Left renal cortex interstitium (tissue), 4 donors: ENCODE data around the gene TSPY8. TPM values are rescaled to one million over a fixed set of nuclear protein-coding genes. Genes with fewer than 3 reads are reported as not detected.
"Not testable (repeated sequence)": the region's sequence is repeated elsewhere in the genome, so short reads cannot be mapped to it uniquely, and the experiment has no call there.

ENCODE experiments used
- DNase-seq, 4 donors: peaks; one replicate each; pipeline ENCODE4 v3.0.0-alpha.2; 2013; ENCODE audit warnings: low read depth in 4 of 4, low spot score in 2 of 4, missing footprints in 1 of 4
- polyA plus RNA-seq, 4 donors: library from polyadenylated mRNA; unstranded; fragments of 120-200 nt; gene quantifications; one replicate each; pipeline ENCODE4 v1.2.1, GENCODE V29; 2013; ENCODE audit not compliant: insufficient read length in 4 of 4

TSPY8 gene
- not detected for polyA plus RNA-seq

- not testable (repeated sequence) for DNase-seq
Measured at GRCh38 chrY:9357497-9357896, at the start of gene TSPY8. Gene TSPY8, plus strand, starts transcription at chrY:9357797. Its CDS starts 46 bp downstream, at chrY:9357843.

- no peak for DNase-seq
Measured at GRCh38 chrY:9320996-9321395, 36.6 kb upstream of the TSPY8 start.

GRCh38 chrY:9337164-9337563 is 20.4 kb upstream of the TSPY8 start, which contains the start of gene TSPY4:
Gene TSPY4, plus strand, starts transcription at chrY:9337464. Its CDS starts 46 bp downstream, at chrY:9337510.
- DNase-seq = not testable (repeated sequence)

- not testable (repeated sequence) for DNase-seq
Measured at GRCh38 chrY:9396527-9396926, 38.9 kb downstream of the TSPY8 start.

GRCh38 chrY:9398121-9398520 is 40.5 kb downstream of the TSPY8 start, which contains the start of gene TSPY3:
Gene TSPY3, plus strand, starts transcription at chrY:9398421. Its CDS starts 46 bp downstream, at chrY:9398467.
- DNase-seq = not testable (repeated sequence)

Other genes starting within 250 kb of the TSPY8 start
- not detected for gene TSPY4, start 20.3 kb upstream of the TSPY8 start, polyA plus RNA-seq
- not detected for gene TSPY3, start 40.6 kb downstream of the TSPY8 start, polyA plus RNA-seq
- not detected for gene TSPY1, start 109.2 kb downstream of the TSPY8 start, polyA plus RNA-seq
- not detected for gene TSPY9, start 129.5 kb downstream of the TSPY8 start, polyA plus RNA-seq
- not detected for gene TSPY10, start 170.1 kb downstream of the TSPY8 start, polyA plus RNA-seq